Measurements from ENCODE around the gene HOXA6. TPM values are rescaled to one million over a fixed set of nuclear protein-coding genes. Genes with fewer than 3 reads are reported as not detected.

HOXA6 gene
- total RNA-seq, 1 donor from 2014 or later = not detected

GRCh38 chr7:27169658-27170425 is 22.3 kb upstream of the HOXA6 start:
- H3K9me3 Mint-ChIP-seq (ENCODE audit: unreplicated experiment) = no peaks in the 10 kb centered on the region
- peak overlapping the region; percentile 51 for H3K4me3 Mint-ChIP-seq (ENCODE audit: unreplicated experiment)
- H3K4me1 Mint-ChIP-seq (ENCODE audit: unreplicated experiment) = peaks cover 43% of the 10 kb centered on the region
- no peak for DNase-seq (ENCODE audit: low spot score)
- TF ChIP-seq CTCF (IDR thresholded peaks at IDR 0.05; ENCODE audit: unreplicated experiment) = no peak
- peaks cover 30% of the 10 kb centered on the region for H3K27me3 Mint-ChIP-seq (ENCODE audit: unreplicated experiment)
- no peak overlapping the region for H3K27ac Mint-ChIP-seq (ENCODE audit: unreplicated experiment)
- H3K36me3 Mint-ChIP-seq (ENCODE audit: low read depth, unreplicated experiment) = peaks cover 4% of the 10 kb centered on the region

- no peaks in the 10 kb centered on the region for H3K9me3 Mint-ChIP-seq (ENCODE audit: unreplicated experiment)
- H3K27ac Mint-ChIP-seq (ENCODE audit: unreplicated experiment) = no peak overlapping the region
- no peak for DNase-seq (ENCODE audit: low spot score)
- H3K4me1 Mint-ChIP-seq (ENCODE audit: unreplicated experiment) = peaks cover 50% of the 10 kb centered on the region
- TF ChIP-seq CTCF (IDR thresholded peaks at IDR 0.05; ENCODE audit: unreplicated experiment) = no peak
- peak overlapping the region; percentile 62 for H3K4me3 Mint-ChIP-seq (ENCODE audit: unreplicated experiment)
- H3K27me3 Mint-ChIP-seq (ENCODE audit: unreplicated experiment) = peaks cover 41% of the 10 kb centered on the region
- peaks cover 4% of the 10 kb centered on the region for H3K36me3 Mint-ChIP-seq (ENCODE audit: low read depth, unreplicated experiment)
Observed at GRCh38 chr7:27168265-27168947, 20.8 kb upstream of the HOXA6 start.

- DNase-seq (ENCODE audit: low spot score) = no peak
- no peak for TF ChIP-seq CTCF (IDR thresholded peaks at IDR 0.05; ENCODE audit: unreplicated experiment)
- H3K27me3 Mint-ChIP-seq (ENCODE audit: unreplicated experiment) = peaks cover 41% of the 10 kb centered on the region
- peak overlapping the region; percentile 45 for H3K27ac Mint-ChIP-seq (ENCODE audit: unreplicated experiment)
- H3K4me1 Mint-ChIP-seq (ENCODE audit: unreplicated experiment) = peaks cover 50% of the 10 kb centered on the region
- H3K4me3 Mint-ChIP-seq (ENCODE audit: unreplicated experiment) = no peak overlapping the region
- H3K9me3 Mint-ChIP-seq (ENCODE audit: unreplicated experiment) = no peaks in the 10 kb centered on the region
- peaks cover 4% of the 10 kb centered on the region for H3K36me3 Mint-ChIP-seq (ENCODE audit: low read depth, unreplicated experiment)
Observed at GRCh38 chr7:27167916-27168264, 20.3 kb upstream of the HOXA6 start.

- Mint-ChIP-seq H3K27ac (ENCODE audit: unreplicated experiment) (no peak overlapping the region), H3K27me3 (ENCODE audit: unreplicated experiment) (peaks cover 35% of the 10 kb centered on the region), H3K36me3 (ENCODE audit: low read depth, unreplicated experiment) (peaks cover 4% of the 10 kb centered on the region), H3K4me3 (ENCODE audit: unreplicated experiment) (peak overlapping the region; percentile 6), H3K9me3 (ENCODE audit: unreplicated experiment) (no peaks in the 10 kb centered on the region), H3K4me1 (ENCODE audit: unreplicated experiment) (peaks cover 44% of the 10 kb centered on the region)
- no peak for TF ChIP-seq CTCF (IDR thresholded peaks at IDR 0.05; ENCODE audit: unreplicated experiment)
- DNase-seq (ENCODE audit: low spot score) = no peak
Observed at GRCh38 chr7:27166531-27167505, 19.2 kb upstream of the HOXA6 start.

Measured in endothelial cell (in vitro differentiated cells).